Measurements from ENCODE around the gene SMYD3.

DNA sequence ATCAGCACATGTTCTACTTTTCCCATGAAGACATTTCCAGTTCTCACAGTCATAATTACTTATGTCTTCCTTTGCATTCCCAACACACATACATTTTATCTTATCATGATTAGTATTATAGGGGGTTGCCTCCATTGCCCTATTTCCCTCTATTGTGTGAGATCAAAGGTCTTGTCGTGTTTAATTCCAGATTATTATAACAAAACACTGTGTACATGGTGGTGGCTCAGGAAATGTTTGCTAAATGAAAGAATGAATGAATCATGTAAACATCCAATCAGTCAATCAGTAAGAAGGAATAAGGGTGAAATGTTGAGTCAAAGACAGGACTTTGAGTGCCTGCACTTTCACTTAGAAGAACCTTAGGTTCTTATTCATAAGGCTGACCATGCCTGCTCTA is 376.0 kb downstream of the SMYD3 start:
- TF ChIP-seq, protein P1, sequence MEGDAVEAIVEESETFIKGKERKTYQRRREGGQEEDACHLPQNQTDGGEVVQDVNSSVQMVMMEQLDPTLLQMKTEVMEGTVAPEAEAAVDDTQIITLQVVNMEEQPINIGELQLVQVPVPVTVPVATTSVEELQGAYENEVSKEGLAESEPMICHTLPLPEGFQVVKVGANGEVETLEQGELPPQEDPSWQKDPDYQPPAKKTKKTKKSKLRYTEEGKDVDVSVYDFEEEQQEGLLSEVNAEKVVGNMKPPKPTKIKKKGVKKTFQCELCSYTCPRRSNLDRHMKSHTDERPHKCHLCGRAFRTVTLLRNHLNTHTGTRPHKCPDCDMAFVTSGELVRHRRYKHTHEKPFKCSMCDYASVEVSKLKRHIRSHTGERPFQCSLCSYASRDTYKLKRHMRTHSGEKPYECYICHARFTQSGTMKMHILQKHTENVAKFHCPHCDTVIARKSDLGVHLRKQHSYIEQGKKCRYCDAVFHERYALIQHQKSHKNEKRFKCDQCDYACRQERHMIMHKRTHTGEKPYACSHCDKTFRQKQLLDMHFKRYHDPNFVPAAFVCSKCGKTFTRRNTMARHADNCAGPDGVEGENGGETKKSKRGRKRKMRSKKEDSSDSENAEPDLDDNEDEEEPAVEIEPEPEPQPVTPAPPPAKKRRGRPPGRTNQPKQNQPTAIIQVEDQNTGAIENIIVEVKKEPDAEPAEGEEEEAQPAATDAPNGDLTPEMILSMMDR (IDR thresholded peaks at IDR 0.05; ENCODE audit: poor library complexity, severe bottlenecking), result no peak
- TF ChIP-seq EZH2 (IDR thresholded peaks at IDR 0.05; ENCODE audit: borderline replicate concordance, insufficient read depth, low read length, poor library complexity, severe bottlenecking) (no peak), POLR2AphosphoS5 (IDR thresholded peaks at IDR 0.05) (no peak), RAD21 (conservative IDR thresholded peaks at IDR 0.05) (no peak)

All from neural cell (in vitro differentiated cells).